Cerebellar nuclear complex (tissue), 1 donor: Measurements from ENCODE around the gene SPTAN1.
"Not testable (repeated sequence)": the region's sequence is repeated elsewhere in the genome, so short reads cannot be mapped to it uniquely, and the experiment has no call there.

Experiments used
- DNase-seq, 2 experiments: peaks; one replicate each; lab custom pipeline; 2025; lab: John Stamatoyannopoulos, UW

The SPTAN1 gene

GRCh38 chr9:128552744-128553440, 505 bp downstream of the SPTAN1 start:
- DNase-seq, result peak in 1 of 2 experiments; percentile 37

- no peak for DNase-seq
Observed at GRCh38 chr9:128553728-128554127, 1.3 kb downstream of the SPTAN1 start.

- no peak for DNase-seq
Observed at GRCh38 chr9:128554155-128554862, 1.9 kb downstream of the SPTAN1 start.

GRCh38 chr9:128555180-128555721, 2.9 kb downstream of the SPTAN1 start:
- no peak for DNase-seq

GRCh38 chr9:128556276-128556675, 3.9 kb downstream of the SPTAN1 start:
- DNase-seq, result no peak

GRCh38 chr9:128556926-128557634, 4.7 kb downstream of the SPTAN1 start:
- no peak for DNase-seq

- DNase-seq, result peak in 1 of 2 experiments; percentile 54
Observed at GRCh38 chr9:128558431-128559310, 6.3 kb downstream of the SPTAN1 start.

GRCh38 chr9:128565578-128565977, 13.2 kb downstream of the SPTAN1 start:
- no peak for DNase-seq

- DNase-seq, result no peak
Observed at GRCh38 chr9:128568470-128569078, 16.2 kb downstream of the SPTAN1 start.

- DNase-seq, result no peak
Observed at GRCh38 chr9:128575469-128575868, 23.1 kb downstream of the SPTAN1 start.

GRCh38 chr9:128575916-128576315, 23.5 kb downstream of the SPTAN1 start:
- no peak for DNase-seq

- DNase-seq, result no peak
Observed at GRCh38 chr9:128577206-128577605, 24.8 kb downstream of the SPTAN1 start.

- DNase-seq, result no peak
Observed at GRCh38 chr9:128579194-128579593, 26.8 kb downstream of the SPTAN1 start.

- DNase-seq, result no peak
Observed at GRCh38 chr9:128580731-128581130, 28.3 kb downstream of the SPTAN1 start.

- not testable (repeated sequence) for DNase-seq
Observed at GRCh38 chr9:128585155-128585554, 32.8 kb downstream of the SPTAN1 start.

- DNase-seq, result not testable (repeated sequence)
Observed at GRCh38 chr9:128586934-128587333, 34.5 kb downstream of the SPTAN1 start.

- DNase-seq, result no peak
Observed at GRCh38 chr9:128587453-128587852, 35.1 kb downstream of the SPTAN1 start.

GRCh38 chr9:128588581-128589233, 36.3 kb downstream of the SPTAN1 start:
- DNase-seq, result no peak

GRCh38 chr9:128593039-128593438, 40.7 kb downstream of the SPTAN1 start:
- no peak for DNase-seq

GRCh38 chr9:128593856-128594255, 41.5 kb downstream of the SPTAN1 start:
- DNase-seq, result no peak

- no peak for DNase-seq
Observed at GRCh38 chr9:128595471-128595870, 43.1 kb downstream of the SPTAN1 start.
